Ovary (tissue), 9 donors: ENCODE measurements around the gene NR1H4. TPM values are rescaled to one million over a fixed set of nuclear protein-coding genes. Genes with fewer than 3 reads are reported as not detected.

ENCODE experiments used
- DNase-seq, 5 donors: peaks; one replicate each; pipeline ENCODE4 v3.0.0-alpha.2; 2019 to 2020
- H3K27ac ChIP-seq, 2 donors: fragments of 200-600 bp; one replicate each; pipeline versions ENCODE4 v1.5.1 to v1.8.0; 2019 to 2022
- H3K27me3 ChIP-seq: fragments of 200-600 bp; one replicate; pipeline ENCODE4 v1.8.0; 2022
- H3K36me3 ChIP-seq: fragments of 200-600 bp; sonication (generic); one replicate; pipeline ENCODE4 v1.5.1; 2019
- H3K4me1 ChIP-seq: one replicate; pipeline ENCODE4 v1.8.1; 2013; ENCODE audit warnings: mild to moderate bottlenecking, moderate library complexity; ENCODE audit not compliant: insufficient read depth
- H3K4me3 ChIP-seq: fragments of 200-600 bp; sonication (generic); one replicate; pipeline ENCODE4 v1.5.1; 2017
- H3K9me3 ChIP-seq, 2 donors: fragments of 200-600 bp in 1 of 2; sonication (generic) in 1 of 2; one replicate each; pipeline versions ENCODE4 v1.5.1 to v1.8.1; 2013 to 2019; ENCODE audit warnings: mild to moderate bottlenecking in 1 of 2, moderate library complexity in 1 of 2
- EP300 ChIP-seq: sonication (generic); formaldehyde crosslinking; IDR thresholded peaks from one replicate; pipeline ENCODE4 v1.6.1; 2017; ENCODE audit warnings: antibody characterized with exemption
- POLR2A ChIP-seq: fragments of 450-650 bp; IDR thresholded peaks from one replicate; pipeline ENCODE4 v1.6.1; 2017; ENCODE audit warnings: antibody characterized with exemption, mild to moderate bottlenecking, moderate library complexity
- WGBS, 3 donors: extraction: QIAGEN DNeasy Blood & Tissue Kit in 1 of 3; methylation state at CpG; one replicate each; pipeline versions ENCODE4 v1.1.5 to v1.1.7; 2013 to 2017; 5-methylcytosine and 5-hydroxymethylcytosine counted together
- intact Hi-C, 4 donors: fragments of 100-400 bp; cut with DNase I; formaldehyde crosslinking; loops; one replicate each; pipeline versions ENCODE4 v1.11.0 to v1.15.1; 2022 to 2023
- polyA plus RNA-seq, 2 donors: library from polyadenylated mRNA; stranded (reverse); fragments of 200-250 nt in 1 of 2; fragments of 350-450 nt in 1 of 2; fragmentation: Illumina TruSeq in 1 of 2; extraction: RNeasy Lipid Tissue Mini Kit (QIAGEN cat#74804) in 1 of 2; gene quantifications; one replicate each; pipeline ENCODE4 v1.2.3, GENCODE V29; 2013 to 2014
- total RNA-seq, 7 donors: library from RNA; depleted of rRNA in 2 of 7; stranded (reverse); fragments of >200 nt in 2 of 7; fragmentation: NEBNext Ultra II Directional in 3 of 7; extraction: Animal tissue kit (Norgen Biotek cat#: 25700) in 3 of 7; gene quantifications; one replicate each; pipeline versions ENCODE4 v1.1.0 to v1.2.4, GENCODE V29; 2016 to 2023
- TF ChIP-seq, protein P1 (sequence below), 3 donors: fragments of 450-650 bp in 2 of 3; fragments of 200-600 bp in 1 of 3; IDR thresholded peaks; one replicate each; pipeline versions ENCODE4 v1.5.1 to v1.8.0; 2016 to 2022; ENCODE audit warnings: antibody characterized with exemption in 3 of 3, mild to moderate bottlenecking in 1 of 3
- donor health status: DM: no; HTN: no; CAD: no; lungs with moderate emphysema.
- donor health status: DM: no; HTN: no; CAD: no.
- donor health status: Bipolar disorder and iron deficiency.
- donor health status: DM: yes; HTN: yes; CAD: no.
- donor health status: DM: no; HTN: no; CAD: no.
- donor health status: DM: yes; HTN: yes; CAD: no.

NR1H4 gene
- total and polyA plus RNA-seq, 9 donors: 8.8 to 26.2 (median 15.2) TPM

DNA sequence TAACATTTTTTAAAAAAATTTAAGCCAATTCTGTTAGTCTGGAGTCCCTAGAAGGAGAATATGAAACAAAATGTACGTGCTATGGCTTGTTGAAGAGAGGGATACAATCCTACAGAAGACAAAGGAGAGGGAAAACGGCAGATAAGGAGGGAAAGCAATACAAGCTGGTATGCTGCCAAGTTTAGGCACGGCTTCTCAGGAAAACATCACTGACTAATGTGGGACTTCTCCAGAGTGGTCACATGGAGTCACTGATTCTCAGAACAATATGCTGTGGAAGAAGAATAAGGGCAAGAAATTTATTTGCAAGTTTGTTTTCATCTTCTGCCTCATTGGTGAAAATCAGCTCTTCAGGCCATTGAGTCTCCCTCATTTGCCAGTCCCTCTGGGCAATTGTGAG, 22.9 kb upstream of the NR1H4 start:
- no peaks in the 10 kb centered on the region for H3K36me3 ChIP-seq
- H3K27ac ChIP-seq: no peak overlapping the region
- intact Hi-C loops: no loop called here
- no peak for TF ChIP-seq POLR2A
- H3K27me3 ChIP-seq: no peaks in the 10 kb centered on the region
- 14 to 22% (median 22%) methylated on average over 3 of the region's 3 CpGs for WGBS, 3 donors
- peak in 3 of 5 donors; percentile 32 to 49 (median 41) for DNase-seq
- H3K9me3 ChIP-seq: no peaks in the 10 kb centered on the region
- H3K4me1 ChIP-seq: peaks cover 20% of the 10 kb centered on the region
- H3K4me3 ChIP-seq: no peak overlapping the region

DNA sequence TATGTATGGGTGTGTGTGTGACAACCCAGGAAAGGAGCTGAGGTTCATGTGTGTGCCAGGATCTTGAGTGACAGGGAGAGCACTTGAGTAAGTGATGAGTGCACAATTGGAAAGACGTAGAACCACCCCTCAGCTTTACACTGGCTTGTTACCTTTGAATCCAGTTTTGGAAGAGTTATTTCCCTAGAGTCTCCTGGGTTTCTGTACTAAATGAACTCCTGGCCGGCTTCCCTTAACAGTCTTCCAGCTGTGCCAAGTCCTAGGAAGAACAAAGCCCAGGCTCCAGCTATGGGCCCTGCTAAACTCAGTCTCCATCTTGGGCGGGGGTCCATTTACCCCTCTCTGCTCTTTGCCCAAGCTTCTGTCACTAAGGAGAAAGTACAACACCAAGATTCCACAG, 19.7 kb upstream of the NR1H4 start:
- H3K27ac ChIP-seq: no peak overlapping the region
- peak; percentile 20 to 56 (median 43) for DNase-seq
- TF ChIP-seq, protein P1, sequence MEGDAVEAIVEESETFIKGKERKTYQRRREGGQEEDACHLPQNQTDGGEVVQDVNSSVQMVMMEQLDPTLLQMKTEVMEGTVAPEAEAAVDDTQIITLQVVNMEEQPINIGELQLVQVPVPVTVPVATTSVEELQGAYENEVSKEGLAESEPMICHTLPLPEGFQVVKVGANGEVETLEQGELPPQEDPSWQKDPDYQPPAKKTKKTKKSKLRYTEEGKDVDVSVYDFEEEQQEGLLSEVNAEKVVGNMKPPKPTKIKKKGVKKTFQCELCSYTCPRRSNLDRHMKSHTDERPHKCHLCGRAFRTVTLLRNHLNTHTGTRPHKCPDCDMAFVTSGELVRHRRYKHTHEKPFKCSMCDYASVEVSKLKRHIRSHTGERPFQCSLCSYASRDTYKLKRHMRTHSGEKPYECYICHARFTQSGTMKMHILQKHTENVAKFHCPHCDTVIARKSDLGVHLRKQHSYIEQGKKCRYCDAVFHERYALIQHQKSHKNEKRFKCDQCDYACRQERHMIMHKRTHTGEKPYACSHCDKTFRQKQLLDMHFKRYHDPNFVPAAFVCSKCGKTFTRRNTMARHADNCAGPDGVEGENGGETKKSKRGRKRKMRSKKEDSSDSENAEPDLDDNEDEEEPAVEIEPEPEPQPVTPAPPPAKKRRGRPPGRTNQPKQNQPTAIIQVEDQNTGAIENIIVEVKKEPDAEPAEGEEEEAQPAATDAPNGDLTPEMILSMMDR (IDR thresholded peaks at IDR 0.05): no peak
- TF ChIP-seq POLR2A (no peak), EP300 (no peak)
- WGBS, 3 donors: 19 to 33% (median 20%) methylated on average over 3 of the region's 3 CpGs
- no peaks in the 10 kb centered on the region for H3K27me3 ChIP-seq
- intact Hi-C loops: no loop called here
- H3K36me3 ChIP-seq: no peaks in the 10 kb centered on the region
- no peaks in the 10 kb centered on the region for H3K9me3 ChIP-seq
- peaks cover 15% of the 10 kb centered on the region for H3K4me1 ChIP-seq
- no peak overlapping the region for H3K4me3 ChIP-seq

DNA sequence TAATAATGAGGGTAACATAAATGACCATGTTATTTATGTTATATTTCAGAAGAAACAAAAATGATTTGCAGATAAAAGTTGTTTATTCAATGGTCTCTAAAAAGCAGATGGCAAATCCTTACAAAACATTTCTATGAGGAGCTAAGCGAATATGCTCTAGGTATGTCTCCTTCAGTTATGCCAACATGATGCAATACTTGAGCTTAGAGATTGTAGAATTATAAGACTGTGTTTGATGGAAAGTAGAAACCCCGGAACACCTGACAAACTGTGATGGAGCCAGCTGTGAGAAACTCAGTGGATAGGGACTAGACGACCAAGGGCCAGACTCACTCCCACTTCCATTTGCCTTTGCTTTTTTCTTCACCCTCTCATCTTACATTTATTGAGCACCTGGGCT, 17.8 kb upstream of the NR1H4 start:
- Histone ChIP-seq H3K27ac (no peak overlapping the region), H3K27me3 (no peaks in the 10 kb centered on the region), H3K4me1 (peaks cover 12% of the 10 kb centered on the region), H3K4me3 (no peak overlapping the region), H3K9me3 (no peaks in the 10 kb centered on the region), H3K36me3 (no peaks in the 10 kb centered on the region)
- intact Hi-C loops: no loop called here
- TF ChIP-seq, protein P1 (IDR thresholded peaks at IDR 0.05): no peak
- no peak for TF ChIP-seq POLR2A
- no peak for TF ChIP-seq EP300
- 80 to 87% (median 85%) methylated on average over 3 of the region's 3 CpGs for WGBS, 3 donors
- DNase-seq: no peak

DNA sequence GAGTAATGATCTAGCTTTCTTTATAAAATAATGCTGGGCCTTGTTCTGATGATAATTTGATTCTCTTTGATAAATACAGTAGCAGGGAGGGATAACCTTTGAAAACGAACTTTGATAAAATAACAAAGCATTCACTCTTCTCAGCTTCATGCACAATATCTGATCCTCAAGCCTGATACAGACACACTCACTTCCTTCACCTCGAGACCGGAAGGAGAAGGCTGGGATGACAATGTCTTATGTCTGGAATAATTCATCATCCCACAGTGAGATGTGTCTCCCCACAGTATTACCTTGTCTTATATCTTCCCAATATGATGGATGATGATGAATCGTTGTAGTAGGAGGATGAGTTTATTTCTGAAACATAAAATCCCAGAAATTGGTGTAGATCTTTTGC, 15.5 kb upstream of the NR1H4 start:
- Histone ChIP-seq H3K36me3 (no peaks in the 10 kb centered on the region), H3K9me3 (no peaks in the 10 kb centered on the region), H3K27me3 (no peaks in the 10 kb centered on the region), H3K4me3 (no peak overlapping the region), H3K4me1 (peaks cover 8% of the 10 kb centered on the region), H3K27ac (no peak overlapping the region)
- intact Hi-C loops: no loop called here
- DNase-seq: no peak
- WGBS, 3 donors: 79 to 85% (median 81%) methylated on average over 4 of the region's 4 CpGs
- TF ChIP-seq POLR2A (no peak), EP300 (no peak)
- TF ChIP-seq, protein P1 (IDR thresholded peaks at IDR 0.05): no peak

DNA sequence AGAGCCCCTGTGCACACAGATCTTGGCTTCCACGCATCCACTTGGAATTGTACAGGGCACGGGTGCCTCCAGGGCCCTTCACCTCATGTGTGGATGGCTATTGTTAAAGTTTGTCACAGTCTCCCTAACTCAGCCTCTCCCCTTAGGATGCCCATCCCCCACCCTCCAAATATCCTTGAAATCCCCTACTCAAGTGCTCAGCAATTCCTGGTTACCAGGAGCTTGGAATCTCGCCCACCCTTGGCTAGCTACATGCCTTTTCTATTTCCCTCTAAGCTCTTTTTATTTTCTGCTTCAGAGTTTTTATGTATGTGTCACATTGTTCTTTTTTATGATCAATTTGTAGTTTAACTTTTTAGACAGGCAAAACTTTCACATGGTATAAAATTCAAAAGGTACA, 13.0 kb upstream of the NR1H4 start:
- 78 to 88% (median 83%) methylated on average over 3 of the region's 3 CpGs for WGBS, 3 donors

More for the DNA sequence above, 13.0 kb upstream of the NR1H4 start:
- intact Hi-C loops: no loop called here
- Histone ChIP-seq H3K36me3 (no peaks in the 10 kb centered on the region), H3K27ac (no peak overlapping the region), H3K4me3 (no peak overlapping the region), H3K27me3 (no peaks in the 10 kb centered on the region), H3K9me3 (no peaks in the 10 kb centered on the region), H3K4me1 (peaks cover 2% of the 10 kb centered on the region)
- DNase-seq: peak; percentile 33 to 77 (median 51)
- TF ChIP-seq, protein P1 (IDR thresholded peaks at IDR 0.05): no peak
- TF ChIP-seq POLR2A (no peak), EP300 (no peak)
